Left renal pelvis (tissue), 4 donors: ENCODE measurements around the gene TRIP12. TPM values are rescaled to one million over a fixed set of nuclear protein-coding genes. Genes with fewer than 3 reads are reported as not detected.
"Not testable (repeated sequence)": the region's sequence is repeated elsewhere in the genome, so short reads cannot be mapped to it uniquely, and the experiment has no call there.

Source experiments
- DNase-seq, 4 donors: peaks; one replicate each; pipeline ENCODE4 v3.0.0-alpha.2; 2013; ENCODE audit warnings: low read depth in 4 of 4, low spot score in 3 of 4
- polyA plus RNA-seq, 4 donors: library from polyadenylated mRNA; unstranded; fragments of 120-200 nt; gene quantifications; one replicate each; pipeline ENCODE4 v1.2.1, GENCODE V29; 2013; ENCODE audit not compliant: insufficient read length in 4 of 4

TRIP12 gene
- polyA plus RNA-seq, 4 donors, result 133 to 204 (median 193) TPM

- DNase-seq, result no peak
These were observed 195.9 kb downstream of the TRIP12 start for GRCh38 chr2:229725716-229726574.

GRCh38 chr2:229723192-229723591 lies 198.6 kb downstream of the TRIP12 start:
- DNase-seq, result not testable (repeated sequence)

GRCh38 chr2:229719926-229720647 lies 201.7 kb downstream of the TRIP12 start:
- no peak for DNase-seq

GRCh38 chr2:229718057-229718456 lies 203.8 kb downstream of the TRIP12 start:
- DNase-seq, result no peak

- no peak for DNase-seq
These were observed 205.8 kb downstream of the TRIP12 start for GRCh38 chr2:229715895-229716507.

- DNase-seq, result no peak
These were observed 206.9 kb downstream of the TRIP12 start for GRCh38 chr2:229714736-229715541.

GRCh38 chr2:229714080-229714735 lies 207.6 kb downstream of the TRIP12 start, which contains the start of gene DNER:
TSS of gene DNER (minus strand) at chr2:229714555. CDS start at chr2:229714423, 132 bp downstream.
- DNase-seq, result no peak

Other genes starting within 250 kb of the TRIP12 start
- 10 to 100 TPM in 3 of 4 donors, 1 to 10 TPM in 1; 9.1 to 71.5 (median 59.4) TPM for gene DNER, start 207.5 kb downstream of the TRIP12 start, polyA plus RNA-seq
- gene FBXO36, start 494 bp upstream of the TRIP12 start, polyA plus RNA-seq, result 1 to 10 TPM; 3.5 to 8.0 (median 6.6) TPM
- 1 to 10 TPM; 4.7 to 9.4 (median 7.5) TPM for gene SLC16A14, start 146.9 kb upstream of the TRIP12 start, polyA plus RNA-seq